GM12891 (cell line): ENCODE results near the gene SPARCL1.

ENCODE experiments used
- PAX5 ChIP-seq: IDR thresholded peaks from 2 replicates; pipeline ENCODE4 v1.6.1; 2011; ENCODE audit warnings: low read length, moderate library complexity, mild to moderate bottlenecking; ENCODE audit not compliant: insufficient read depth, severe bottlenecking
- POLR2A ChIP-seq: IDR thresholded peaks from 2 replicates; pipeline ENCODE4 v1.6.1; 2011; ENCODE audit warnings: low read depth, low read length, control low read depth
- POLR2AphosphoS5 ChIP-seq: IDR thresholded peaks from 2 replicates; pipeline ENCODE4 v1.6.1; 2011; ENCODE audit warnings: low read depth, low read length, control low read depth
- SPI1 ChIP-seq: IDR thresholded peaks from 2 replicates; pipeline ENCODE4 v1.6.1; 2011; ENCODE audit warnings: low read depth, low read length, control low read depth
- TAF1 ChIP-seq: IDR thresholded peaks from 2 replicates; pipeline ENCODE4 v1.6.1; 2011; ENCODE audit warnings: low read depth, low read length, control low read depth

DNA sequence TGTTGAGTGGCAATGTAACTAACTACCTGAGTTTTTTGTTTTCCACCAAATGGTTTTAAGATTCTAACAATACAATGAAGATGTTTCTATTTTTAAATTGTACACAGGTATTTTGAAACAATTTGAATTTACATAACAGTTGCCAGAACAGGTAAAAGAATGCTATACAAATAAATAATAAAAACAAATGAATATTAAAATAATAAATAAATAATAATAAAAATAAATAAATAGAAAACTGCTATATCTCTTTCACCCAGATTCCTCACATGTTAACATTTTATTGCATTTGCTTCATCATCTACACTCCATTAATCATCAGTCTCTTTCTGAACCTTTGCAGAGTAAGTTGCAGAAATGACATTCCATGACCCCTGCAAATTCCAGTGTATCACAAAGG lies 46.8 kb upstream of the SPARCL1 start:
- no peak for TF ChIP-seq POLR2A
- TF ChIP-seq TAF1: no peak
- TF ChIP-seq POLR2AphosphoS5: no peak
- no peak for TF ChIP-seq SPI1
- TF ChIP-seq PAX5: no peak
